ENCODE results near the gene CYP26C1.
"Not testable (repeated sequence)": the region's sequence is repeated elsewhere in the genome, so short reads cannot be mapped to it uniquely, and the experiment has no call there.

- not testable (repeated sequence) for TF ChIP-seq POLR2AphosphoS5, CTCF, EP300 (IDR thresholded peaks at IDR 0.05)
These were observed 40.5 kb downstream of the CYP26C1 start for GRCh38 chr10:93101148-93101547.
